Stimulated activated CD8-positive, alpha-beta memory T cell treated with anti-CD3 and anti-CD28 coated beads, Interleukin-12 subunit alpha, Interleukin-12 subunit beta, amount 100 ng/mL, for 24 hours (primary cell): ENCODE data around the gene ELMOD3.
A peak's percentile ranks its signal among the peaks of the same experiment; 100 is the strongest.
"Not testable (repeated sequence)": the region's sequence is repeated elsewhere in the genome, so short reads cannot be mapped to it uniquely, and the experiment has no call there.

Source experiments
- DNase-seq: peaks from one replicate; pipeline ENCODE4 v3.0.0-alpha.2; 2020; ENCODE audit errors: extremely low read depth

ELMOD3 gene

DNA sequence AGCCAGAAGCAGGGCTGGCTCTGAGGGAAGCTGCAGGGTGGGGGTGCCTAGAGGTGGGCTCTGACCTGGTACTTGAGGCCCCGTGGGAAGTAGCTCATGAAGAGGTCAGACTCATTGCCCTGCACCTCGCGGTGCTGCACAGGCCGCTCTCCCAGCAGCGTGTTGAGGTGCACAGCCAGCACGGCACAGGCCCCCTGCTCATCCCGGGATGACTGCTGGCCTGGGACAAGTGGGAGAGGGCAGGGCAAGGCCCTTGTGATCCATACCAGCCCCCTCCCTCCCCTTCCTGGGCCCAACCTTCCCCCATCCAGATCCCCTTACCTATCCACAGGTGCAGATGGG lies 46.9 kb downstream of the ELMOD3 start:
- no peak for DNase-seq

GRCh38 chr2:85401844-85402243 lies 47.3 kb downstream of the ELMOD3 start:
- no peak for DNase-seq

- no peak for DNase-seq
Measured at GRCh38 chr2:85405201-85406059, 50.9 kb downstream of the ELMOD3 start.

DNA sequence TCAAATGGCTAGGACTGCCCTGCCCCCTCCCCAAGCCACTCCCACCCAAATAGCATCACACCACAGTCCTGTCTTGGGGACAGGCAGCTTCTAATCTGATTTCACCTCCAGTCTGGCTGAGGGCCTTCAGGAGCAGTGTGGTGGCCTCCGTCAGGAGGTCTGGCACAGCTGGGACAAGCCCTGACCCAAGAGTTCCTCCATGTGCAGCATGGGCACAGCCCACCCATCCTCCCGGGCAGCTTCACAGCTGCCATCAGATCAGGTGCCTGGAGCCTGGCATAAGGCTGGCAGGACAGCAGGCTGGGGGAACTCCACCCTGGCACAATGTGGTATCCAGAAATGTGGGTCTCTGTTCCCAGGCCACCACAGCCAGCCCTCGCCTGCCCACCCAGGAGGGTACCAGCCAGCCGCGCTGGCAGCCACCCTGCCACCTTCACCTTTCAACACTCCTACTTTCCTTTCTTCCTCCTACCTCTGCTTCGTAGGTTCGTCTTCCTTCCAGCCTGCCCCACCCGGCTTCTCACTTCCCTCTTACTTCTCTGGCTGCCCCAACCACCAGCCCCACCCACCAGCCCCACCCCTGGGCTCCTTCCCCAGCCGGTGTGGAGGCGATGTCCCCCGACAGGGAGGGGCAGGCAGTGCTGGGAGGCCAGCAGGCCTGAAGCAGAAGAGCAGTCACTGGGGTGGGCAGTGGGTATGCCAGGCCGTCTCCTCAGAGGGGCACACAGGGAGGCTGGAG lies 55.4 kb downstream of the ELMOD3 start, which contains the start of gene CAPG:
CAPG (minus strand) TSS at position 522 of the 739 bp plus-strand sequence. CDS start 8,221 bp downstream, outside the sequence.
- no peak for DNase-seq

GRCh38 chr2:85410584-85411404 lies 56.2 kb downstream of the ELMOD3 start:
- DNase-seq, result no peak

DNA sequence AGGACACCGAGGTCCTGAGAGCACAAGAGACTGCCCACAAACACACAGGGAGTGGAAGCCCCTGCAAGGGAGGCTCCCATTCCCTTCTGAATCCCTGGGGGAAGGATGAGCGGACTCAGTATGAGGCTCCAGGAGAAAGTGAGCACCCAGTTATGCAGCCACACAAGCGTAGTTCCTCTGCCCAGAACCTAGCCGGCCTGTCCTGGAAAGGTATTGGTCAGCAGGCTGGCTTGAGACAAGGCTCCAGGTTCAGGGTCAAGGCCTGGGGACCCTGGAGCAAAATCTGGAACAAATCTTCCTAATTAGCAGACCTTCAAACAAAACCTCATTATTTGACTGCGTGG lies 56.8 kb downstream of the ELMOD3 start:
- no peak for DNase-seq

GRCh38 chr2:85413592-85414420 lies 59.2 kb downstream of the ELMOD3 start:
- no peak for DNase-seq

- DNase-seq, result not testable (repeated sequence)
Measured at GRCh38 chr2:85414421-85414759, 59.8 kb downstream of the ELMOD3 start.

DNA sequence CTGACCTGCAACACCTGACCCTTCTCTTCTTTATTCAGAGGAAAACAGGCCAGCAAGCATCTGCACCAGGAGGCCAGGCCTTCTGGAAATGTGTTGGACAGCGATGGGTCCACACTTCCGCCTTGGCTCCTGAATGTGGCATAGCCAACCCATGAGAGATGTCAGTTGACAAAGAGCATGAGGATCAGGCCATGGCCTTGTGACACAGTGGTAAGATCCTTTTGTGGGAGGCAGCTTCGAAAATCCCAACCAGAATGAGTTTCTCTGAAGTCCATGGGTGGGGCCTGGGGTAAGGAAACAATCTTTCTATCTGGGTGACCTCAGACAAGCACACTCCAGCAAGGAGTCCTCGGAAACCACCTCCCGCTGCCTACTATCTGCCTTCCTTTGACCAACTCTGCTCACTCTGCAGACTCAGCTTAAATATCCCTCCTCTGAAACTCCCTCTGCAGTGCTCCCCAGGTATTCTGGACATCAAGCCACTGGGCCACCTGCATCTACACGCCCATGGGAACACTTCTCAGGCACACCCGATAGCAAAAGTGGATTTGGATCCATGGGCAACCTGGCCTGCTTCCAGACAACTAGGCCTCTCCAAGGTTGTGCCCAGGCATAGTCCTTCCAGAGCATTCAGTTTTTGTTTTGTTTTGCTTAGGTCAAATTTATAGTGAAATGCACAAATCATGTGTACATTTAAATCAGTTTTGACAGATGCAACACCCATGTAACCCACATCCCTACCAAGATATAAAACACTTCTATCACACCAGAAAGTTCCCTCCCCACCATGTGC lies 60.4 kb downstream of the ELMOD3 start:
- DNase-seq, result no peak

DNA sequence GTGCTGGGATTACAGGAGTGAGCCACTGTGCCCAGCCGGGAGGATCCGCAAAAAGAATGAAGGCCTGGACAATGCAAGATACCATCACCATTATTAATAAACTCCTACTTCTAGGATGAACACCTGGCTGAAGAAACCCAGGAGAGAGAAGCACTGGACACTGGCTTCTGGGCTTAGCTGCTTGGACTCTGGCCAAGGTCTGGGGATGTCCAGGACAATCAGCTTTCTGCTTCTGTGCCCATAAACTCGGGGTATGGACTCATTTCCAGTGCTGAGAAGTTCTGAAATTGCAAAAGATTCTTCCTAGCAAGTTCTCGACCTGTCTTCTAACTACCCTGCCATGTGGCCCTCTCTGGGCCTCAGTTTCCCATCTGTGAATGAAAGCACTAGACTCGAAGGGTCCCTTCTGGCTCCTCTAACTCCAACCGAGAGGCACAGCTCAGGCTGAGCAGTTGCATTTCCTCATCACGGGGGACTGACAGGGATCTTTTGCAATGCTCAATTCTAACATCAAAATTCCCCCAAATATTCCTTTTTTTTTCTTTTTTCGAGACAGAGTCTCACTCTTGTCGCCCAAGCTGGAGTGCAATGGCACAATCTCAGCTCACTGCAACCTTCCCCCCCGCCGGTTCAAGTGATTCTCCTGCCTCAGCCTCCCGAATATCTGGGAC lies 61.5 kb downstream of the ELMOD3 start:
- DNase-seq, result no peak

GRCh38 chr2:85418132-85419008 lies 63.8 kb downstream of the ELMOD3 start, which contains the start of gene SH2D6:
SH2D6 (plus strand) TSS chr2:85418714; CDS start chr2:85429466, 10,752 bp downstream.
- DNase-seq, result peak; percentile 73

DNA sequence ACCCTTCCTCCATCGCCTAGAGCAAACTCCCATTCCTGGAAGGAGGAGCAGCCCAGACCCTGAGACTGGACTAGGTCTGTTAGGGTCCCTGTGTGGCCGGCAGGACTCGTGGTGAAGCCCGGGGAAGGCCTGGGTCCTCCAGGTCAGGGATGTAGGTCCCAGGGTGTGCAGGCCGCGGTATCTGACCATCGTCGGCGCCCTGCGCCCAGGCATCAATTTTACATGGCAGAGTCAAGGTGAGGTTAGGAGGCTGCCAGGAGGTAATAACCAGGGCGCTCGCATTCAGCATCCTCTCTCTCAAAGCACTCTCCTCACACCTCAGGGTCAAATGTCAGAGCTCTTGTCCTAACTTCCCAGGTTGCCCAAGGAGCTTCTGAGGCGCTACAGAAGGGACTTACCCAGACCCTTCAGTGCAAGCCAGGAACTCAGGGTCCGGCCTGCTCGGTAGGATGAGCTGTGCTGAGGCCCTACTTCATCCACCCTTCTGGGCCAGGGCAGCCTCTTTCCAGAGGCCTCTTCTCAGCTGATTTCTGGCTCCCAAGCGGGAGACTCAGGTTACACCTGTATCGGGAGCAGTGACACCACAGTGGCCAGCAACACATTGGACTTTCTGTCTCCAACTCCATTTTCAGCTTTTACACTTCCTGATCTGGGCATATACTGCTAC lies 64.6 kb downstream of the ELMOD3 start:
- DNase-seq, result no peak

- peak; percentile 76 for DNase-seq
Measured at GRCh38 chr2:85420536-85421259, 66.1 kb downstream of the ELMOD3 start.

DNA sequence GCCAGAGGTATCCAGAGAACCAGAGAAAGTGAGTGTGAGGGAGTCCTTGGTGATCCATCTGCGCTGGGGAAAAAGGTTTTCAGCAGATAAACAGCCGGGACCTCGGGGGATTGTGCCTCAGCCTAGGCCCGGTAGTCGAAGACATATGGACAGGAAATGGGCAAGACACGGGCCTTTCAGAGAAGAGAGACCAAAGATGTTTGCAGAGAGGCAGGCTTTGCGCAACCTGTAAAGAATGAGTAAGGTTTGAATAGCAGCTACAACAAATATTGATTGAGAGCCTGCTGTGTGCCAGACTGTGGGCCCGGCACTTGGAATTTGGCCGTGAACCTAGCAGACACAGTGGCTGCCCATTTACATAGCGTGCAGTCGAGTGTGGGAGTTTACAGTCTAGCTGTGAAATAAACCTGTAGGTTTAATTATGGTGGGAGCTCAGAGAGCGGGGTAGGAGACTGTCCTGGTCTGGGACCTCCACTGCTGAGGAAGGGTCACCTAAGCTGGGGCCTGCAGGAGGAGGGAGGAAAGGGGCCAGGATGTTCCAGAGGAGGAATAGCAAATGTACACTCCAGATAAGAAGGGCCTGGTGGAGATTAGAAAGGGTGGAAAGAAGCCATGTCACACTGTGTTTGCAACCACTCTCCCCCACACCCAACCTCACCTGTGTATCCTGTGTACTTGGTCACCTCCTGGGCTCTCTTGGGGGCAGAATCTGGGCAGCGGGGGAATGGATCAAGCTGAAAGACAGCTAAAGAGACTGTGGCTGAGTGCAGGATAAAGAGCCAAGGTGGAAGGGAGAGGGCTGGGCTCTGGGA lies 66.9 kb downstream of the ELMOD3 start:
- DNase-seq, result no peak

- no peak for DNase-seq
Measured at GRCh38 chr2:85422072-85422457, 67.5 kb downstream of the ELMOD3 start.

DNA sequence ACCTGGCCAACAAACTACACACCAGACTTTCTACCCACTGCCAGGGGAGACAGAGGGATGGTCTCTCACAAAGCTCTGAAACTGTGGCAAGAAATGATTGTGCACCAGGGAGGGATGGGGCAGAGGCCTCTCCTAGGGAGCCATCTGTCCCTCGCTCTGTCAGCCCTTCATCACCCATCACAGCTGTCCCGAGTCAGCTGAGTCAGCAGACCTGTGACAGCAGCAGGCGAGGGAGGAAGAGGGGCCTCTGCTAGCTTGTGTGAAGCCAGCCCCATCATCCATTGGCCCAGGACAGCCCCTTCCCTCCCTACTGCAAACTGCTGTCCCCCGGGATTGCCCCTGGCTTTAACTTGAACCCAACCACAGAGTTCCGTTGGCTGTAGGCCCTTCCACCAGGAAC lies 69.0 kb downstream of the ELMOD3 start:
- no peak for DNase-seq

GRCh38 chr2:85425588-85425987 lies 71.0 kb downstream of the ELMOD3 start:
- DNase-seq, result no peak
